DND-41 (cell line): ENCODE results near the gene SCGB1C2.

Experiments used
- ATAC-seq: fragments of 200-7000 bp; cut with Tn5 transposase; 3 replicates; pipeline ENCODE4 v1.9.1; 2021; ENCODE audit warnings: low read depth; ENCODE audit not compliant: insufficient read depth
- DNase-seq: peaks from one replicate; pipeline ENCODE4 v3.0.0-alpha.2; 2020
- H2AFZ ChIP-seq: 2 replicates; pipeline ENCODE4 v1.6.0; 2012; ENCODE audit warnings: low read depth, low read length
- H3K27ac ChIP-seq: 2 replicates; pipeline ENCODE4 v1.5.1; 2012; ENCODE audit warnings: low read length, inconsistent platforms
- H3K27me3 ChIP-seq: fragments of 200-600 bp; sonication (generic); 2 replicates; pipeline ENCODE4 v1.6.0; 2012; ENCODE audit warnings: low read length, mild to moderate bottlenecking, inconsistent platforms; ENCODE audit not compliant: insufficient read depth, poor library complexity
- H3K36me3 ChIP-seq: 2 replicates; pipeline ENCODE4 v1.5.1; 2012; ENCODE audit warnings: low read length, inconsistent platforms; ENCODE audit not compliant: insufficient read depth
- H3K4me1 ChIP-seq: 2 replicates; pipeline ENCODE4 v1.5.1; 2012; ENCODE audit warnings: mild to moderate bottlenecking, low read length; ENCODE audit not compliant: insufficient read depth
- H3K4me2 ChIP-seq: 2 replicates; pipeline ENCODE4 v1.6.0; 2012; ENCODE audit warnings: mild to moderate bottlenecking, moderate library complexity, low read length, inconsistent platforms; ENCODE audit not compliant: insufficient read depth
- H3K4me3 ChIP-seq, 2 experiments: fragments of 200-600 bp in 1 of 2; shearing (Covaris generic) in 1 of 2; 2 replicates each; pipeline ENCODE4 v1.5.1; 2012 to 2016; ENCODE audit warnings: inconsistent platforms in 2 of 2, low read length in 2 of 2, mild to moderate bottlenecking in 2 of 2, low read depth in 1 of 2, moderate library complexity in 1 of 2
- H3K79me2 ChIP-seq: 2 replicates; pipeline ENCODE4 v1.6.0; 2012; ENCODE audit warnings: low read length, inconsistent platforms; ENCODE audit not compliant: insufficient read depth
- H3K9ac ChIP-seq: 2 replicates; pipeline ENCODE4 v1.6.0; 2012; ENCODE audit warnings: low read depth, mild to moderate bottlenecking, inconsistent platforms, low read length, moderate library complexity
- H3K9me3 ChIP-seq: 2 replicates; pipeline ENCODE4 v1.5.1; 2012; ENCODE audit warnings: low read length, moderate library complexity, mild to moderate bottlenecking, inconsistent platforms; ENCODE audit not compliant: insufficient read depth, severe bottlenecking
- H4K20me1 ChIP-seq: 2 replicates; pipeline ENCODE4 v1.6.0; 2012; ENCODE audit warnings: low read length; ENCODE audit not compliant: insufficient read depth
- CTCF ChIP-seq: IDR thresholded peaks from 2 replicates; pipeline ENCODE4 v1.5.1; 2012; ENCODE audit warnings: borderline replicate concordance, low read length, moderate library complexity, mild to moderate bottlenecking; ENCODE audit not compliant: poor library complexity, severe bottlenecking; ENCODE audit errors: extremely low read depth
- EZH2 ChIP-seq: IDR thresholded peaks from 3 replicates; pipeline ENCODE4 v1.6.1; 2012; ENCODE audit warnings: borderline replicate concordance, low read depth, mild to moderate bottlenecking, moderate library complexity, low read length, inconsistent platforms; ENCODE audit not compliant: severe bottlenecking

The SCGB1C2 gene

GRCh38 chr17:170130-170670 is 32.8 kb downstream of the SCGB1C2 start:
- H3K27me3 ChIP-seq, result peaks cover 4% of the 10 kb centered on the region
- no peak for TF ChIP-seq EZH2
- no peak for TF ChIP-seq CTCF
- no peaks in the 10 kb centered on the region for H3K4me1 ChIP-seq
- no peak overlapping the region for H2AFZ ChIP-seq
- H3K79me2 ChIP-seq, result no peaks in the 10 kb centered on the region
- peaks cover 7% of the 10 kb centered on the region; the same call in 1 of the 2 replicates for H4K20me1 ChIP-seq
- no peak overlapping the region for H3K27ac ChIP-seq
- H3K36me3 ChIP-seq, result no peaks in the 10 kb centered on the region
- ATAC-seq (no peak), DNase-seq (no peak)
- no peak overlapping the region for H3K4me2 ChIP-seq
- no peaks in the 10 kb centered on the region for H3K9me3 ChIP-seq
- no peak overlapping the region for H3K9ac ChIP-seq
- H3K4me3 ChIP-seq, result no peak overlapping the region

- H2AFZ ChIP-seq, result no peak overlapping the region
Measured at GRCh38 chr17:171871-172270, 34.5 kb downstream of the SCGB1C2 start.

GRCh38 chr17:172401-172800 is 35.0 kb downstream of the SCGB1C2 start:
- ATAC-seq (no peak), DNase-seq (no peak)
- H3K27me3 ChIP-seq, result peaks cover 4% of the 10 kb centered on the region
- H3K9me3 ChIP-seq, result no peaks in the 10 kb centered on the region
- no peak overlapping the region for H3K4me3 ChIP-seq
- H3K4me2 ChIP-seq, result no peak overlapping the region
- no peak overlapping the region for H2AFZ ChIP-seq
- no peaks in the 10 kb centered on the region for H3K79me2 ChIP-seq
- H3K4me1 ChIP-seq, result no peaks in the 10 kb centered on the region
- no peak overlapping the region for H3K27ac ChIP-seq
- H3K36me3 ChIP-seq, result no peaks in the 10 kb centered on the region
- H4K20me1 ChIP-seq, result 0 out of 2 replicates have a peak, but pooled peaks cover 7% of the 10 kb centered on the region
- H3K9ac ChIP-seq, result no peak overlapping the region
- TF ChIP-seq CTCF (no peak), EZH2 (no peak)

More at GRCh38 chr17:171871-172270, 34.5 kb downstream of the SCGB1C2 start:
- Histone ChIP-seq H3K9me3 (no peaks in the 10 kb centered on the region), H3K27ac (no peak overlapping the region), H3K79me2 (no peaks in the 10 kb centered on the region), H3K4me2 (no peak overlapping the region), H4K20me1 (0 out of 2 replicates have a peak, but pooled peaks cover 7% of the 10 kb centered on the region), H3K9ac (no peak overlapping the region), H3K27me3 (peaks cover 4% of the 10 kb centered on the region), H3K4me1 (no peaks in the 10 kb centered on the region), H3K4me3 (no peak overlapping the region), H3K36me3 (no peaks in the 10 kb centered on the region)
- ATAC-seq, result no peak
- TF ChIP-seq EZH2, result no peak
- TF ChIP-seq CTCF, result no peak
- DNase-seq, result no peak
